GM12878 (cell line): ENCODE measurements around the gene LMAN1L. TPM values are rescaled to one million over a fixed set of nuclear protein-coding genes. Genes with fewer than 3 reads are reported as not detected.

Experiments
- ATAC-seq: fragments of 200-7000 bp; cut with Tn5 transposase; 3 replicates; pipeline ENCODE4 v1.9.1; 2020; ENCODE audit warnings: mild to moderate bottlenecking, moderate library complexity
- BruUV-seq: library from RNA; stranded (reverse); fragments of 400-500 nt; replicated peaks from 2 replicates; lab custom pipeline; 2021; lab: Mats Ljungman, UMichigan
- CTCF ChIA-PET: fragments of 300-600 bp; sonication (Branson Sonifier 250); formaldehyde crosslinking; extraction: SDS; loops from one replicate; lab custom pipeline; 2021; ENCODE audit warnings: inconsistent platforms; lab: Yijun Ruan, JAX
- POLR2A ChIA-PET: fragments of 350-600 bp; formaldehyde crosslinking; extraction: SDS; loops from one replicate; lab custom pipeline; 2021; ENCODE audit warnings: inconsistent platforms; lab: Charles Lee
- RAD21 ChIA-PET: fragments of 300-600 bp; sonication (Branson Sonifier 250); formaldehyde crosslinking; loops from one replicate; lab custom pipeline; 2023; ENCODE audit warnings: antibody characterized with exemption; ENCODE audit not compliant: unreplicated experiment; lab: Charles Lee
- SMC1A ChIA-PET: fragments of 300-600 bp; sonication (Branson Sonifier 250); formaldehyde crosslinking; loops from one replicate; lab custom pipeline; 2023; ENCODE audit not compliant: unreplicated experiment, uncharacterized antibody; lab: Charles Lee
- DNase-seq: peaks from one replicate; pipeline ENCODE4 v3.0.0-alpha.2; 2011; ENCODE audit warnings: low read depth, low spot score
- FAIRE-seq: peaks from 3 replicates; lab custom pipeline; 2011; peaks lifted over from hg19 to GRCh38; lab: Jason Lieb, UNC
- H2AFZ ChIP-seq: 2 replicates; pipeline ENCODE4 v1.6.0; 2011; ENCODE audit warnings: low read depth, low read length, control low read depth; ENCODE audit not compliant: control insufficient read depth
- H3K27ac ChIP-seq: 2 replicates; pipeline ENCODE4 v1.5.1; 2011; ENCODE audit warnings: control low read depth; ENCODE audit not compliant: control insufficient read depth, insufficient read depth
- H3K27me3 ChIP-seq, 2 experiments: replicated peaks in 1 of 2; 2 replicates each; pipeline versions ENCODE4 v1.6.0 to v1.6.1; 2011; ENCODE audit warnings: low read length in 1 of 2; ENCODE audit not compliant: control insufficient read depth in 2 of 2, insufficient read depth in 2 of 2
- H3K36me3 ChIP-seq, 2 experiments: 2 replicates each; pipeline ENCODE4 v1.5.1; 2011; ENCODE audit warnings: low read length in 1 of 2; ENCODE audit not compliant: control insufficient read depth in 2 of 2, insufficient read depth in 2 of 2
- H3K4me1 ChIP-seq: 2 replicates; pipeline ENCODE4 v1.6.1; 2011; ENCODE audit warnings: mild to moderate bottlenecking, low read length, moderate library complexity, mixed read lengths; ENCODE audit not compliant: control insufficient read depth, insufficient read depth
- H3K4me2 ChIP-seq: 2 replicates; pipeline ENCODE4 v1.6.0; 2011; ENCODE audit warnings: control low read depth; ENCODE audit not compliant: control insufficient read depth, insufficient read depth
- H3K4me3 ChIP-seq: fragments of 200-600 bp; sonication (generic); 2 replicates; pipeline ENCODE4 v1.5.1; 2016
- H3K79me2 ChIP-seq: 2 replicates; pipeline ENCODE4 v1.6.0; 2011; ENCODE audit warnings: low read length; ENCODE audit not compliant: control insufficient read depth, insufficient read depth
- H3K9ac ChIP-seq: 2 replicates; pipeline ENCODE4 v1.8.0; 2011; ENCODE audit warnings: low read length, control low read depth, mixed read lengths; ENCODE audit not compliant: control insufficient read depth, insufficient read depth
- H3K9me3 ChIP-seq: replicated peaks from 3 replicates; pipeline ENCODE4 v1.5.1; 2011; ENCODE audit warnings: mild to moderate bottlenecking, low read length; ENCODE audit not compliant: control insufficient read depth, insufficient read depth
- H4K20me1 ChIP-seq: 2 replicates; pipeline ENCODE4 v1.6.0; 2011; ENCODE audit not compliant: control insufficient read depth, insufficient read depth
- CHD2 ChIP-seq: IDR thresholded peaks from 2 replicates; pipeline ENCODE4 v1.6.1; 2011; ENCODE audit warnings: low read depth, low read length, improper control_type of control experiment, borderline replicate concordance
- ZNF384 ChIP-seq: IDR thresholded peaks from 2 replicates; pipeline ENCODE4 v1.6.1; 2012; ENCODE audit warnings: low read depth, mild to moderate bottlenecking, low read length, improper control_type of control experiment, borderline replicate concordance
- WGBS: methylation state at CpG from one replicate; pipeline ENCODE4 v1.1.6; 2016; ENCODE audit warnings: low lambda C conversion rate; ENCODE audit not compliant: insufficient replicate concordance, insufficient coverage; ENCODE audit errors: missing lambda C conversion rate; 5-methylcytosine and 5-hydroxymethylcytosine counted together
- in situ Hi-C: fragments of 300-500 bp; cut with MboI; formaldehyde crosslinking; loops from 9 replicates; pipeline ENCODE4 v1.14.3; 2018; ENCODE audit warnings: mixed read lengths
- intact Hi-C: fragments of 100-400 bp; cut with micrococcal nuclease; formaldehyde crosslinking; loops from one replicate; pipeline ENCODE4 v1.14.2; 2022; ENCODE audit not compliant: unreplicated experiment
- polyA plus RNA-seq, 11 experiments: library from polyadenylated mRNA; depleted of rRNA in 4 of 11; unstranded in 6 of 11; stranded (reverse) in 5 of 11; fragments of >200 nt; fragmentation: Nextera tagmentation in 4 of 11; fragmentation: Illumina TruSeq in 1 of 11; extraction: Ambion mirVana in 4 of 11; extraction: Trizol in 1 of 11; gene quantifications; 1 replicate in 1 of 11; 2 replicates in 10 of 11; pipeline versions ENCODE4 v1.2.1 to v1.2.3, GENCODE V29; 2011 to 2016; ENCODE audit warnings: inconsistent platforms in 2 of 11, missing spikeins in 2 of 11, low read depth in 1 of 11
- total RNA-seq, 4 experiments: library from RNA; depleted of rRNA in 3 of 4; stranded (reverse); fragments of >200 nt in 3 of 4; fragmentation: Illumina TruSeq in 1 of 4; extraction: Trizol in 1 of 4; gene quantifications; 2 replicates each; pipeline versions ENCODE4 v1.2.1 to v1.2.3, GENCODE V29; 2013 to 2021

The LMAN1L gene
- total and polyA plus RNA-seq, 10 of the 15 experiments (the other 5 are each of a cell fraction or from before 2014, with no cell fraction given): not detected

- TF ChIP-seq ZNF384: peak; percentile 43; the same call in 1 of the 2 replicates
- TF ChIP-seq, all 136 proteins: peak for 10
Observed at GRCh38 chr15:74777769-74778598, 34.7 kb upstream of the LMAN1L start (continued).

- Histone ChIP-seq H2AFZ (no peak overlapping the region), H3K4me2 (no peak overlapping the region), H3K27me3 (no peaks in the 10 kb centered on the region), H3K4me3 (no peak overlapping the region), H3K9ac (no peak overlapping the region; the same call in 1 of the 2 replicates), H3K27ac (peak overlapping the region; percentile 96), H4K20me1 (no peaks in the 10 kb centered on the region), H3K79me2 (peaks cover 37% of the 10 kb centered on the region), H3K36me3 (no peaks in the 10 kb centered on the region), H3K4me1 (peaks cover 79% of the 10 kb centered on the region), H3K9me3 (no peaks in the 10 kb centered on the region)
- FAIRE-seq (no peak), ATAC-seq (no peak), DNase-seq (no peak)
- WGBS: 70% methylated on average over 5 of the region's 5 CpGs
- ChIA-PET CTCF (interaction anchor here (1.0 to 25.9 kb wide), 6 partner anchors 3 to 172 kb away, joined by 3 to 1288 read pairs (median 10); partner anchors contain the start of gene CSK), RAD21 (interaction anchor here (0.9 to 25.2 kb wide), 8 partner anchors 1 to 394 kb away, joined by 3 to 1186 read pairs (median 6); partner anchors contain the start of gene CSK), POLR2A (interaction anchor here (0.5 to 17.5 kb wide), 9 partner anchors 10 to 869 kb away, joined by 3 to 602 read pairs (median 6); partner anchors contain the start of genes ARID3B, CLK3, CSK and SNX33), SMC1A (interaction anchor here (1.2 to 17.6 kb wide), 5 partner anchors 7 to 172 kb away, joined by 3 to 811 read pairs (median 13); partner anchors contain the start of gene SCAMP2)
- intact Hi-C loops: no loop called here
- no TSS peak for BruUV-seq
- in situ Hi-C loops: no loop called here
- TF ChIP-seq CHD2: no peak
Observed at GRCh38 chr15:74778599-74778970, 34.0 kb upstream of the LMAN1L start.
